ENCODE data around the gene GCSH. TPM values are rescaled to one million over a fixed set of nuclear protein-coding genes. Genes with fewer than 3 reads are reported as not detected.

The GCSH gene
- total RNA-seq, 2 experiments from 2014 or later: 21.0 to 25.3 TPM

- Mint-ChIP-seq H3K27ac (no peak within 1 kb of the TSS), H3K36me3 (ENCODE audit: low read depth) (no peaks in the 10 kb centered on the region), H3K9me3 (no peaks in the 10 kb centered on the region), H3K27me3 (peaks cover 2% of the 10 kb centered on the region), H3K4me3 (no peak within 1 kb of the TSS), H3K4me1 (ENCODE audit: low read depth) (peaks cover 3% of the 10 kb centered on the region)
- DNase-seq (peak; percentile 99), ATAC-seq (peak; percentile 85)
- no peak for TF ChIP-seq CTCF (IDR thresholded peaks at IDR 0.05)
- POLR2A ChIA-PET: interaction anchor here (0.7 to 2.6 kb wide), 7 partner anchors 11 to 237 kb away, joined by 3 to 10 read pairs (median 4); partner anchors contain the start of genes CENPN, CMC2 and GAN
- intact Hi-C loops (cut with micrococcal nuclease): loop anchor here (5.0 kb wide), 1 partner anchor 70 kb away; the partner anchor contains the start of genes CENPN and CMC2
- CTCF ChIA-PET: interaction anchor here (1.2 to 4.3 kb wide), 6 partner anchors 17 to 73 kb away, joined by 4 to 30 read pairs (median 6); partner anchors contain the start of genes ATMIN and CENPN
Measured at GRCh38 chr16:81077076-81077940, 18.9 kb downstream of the GCSH start, which contains the start of gene C16orf46. TSS of gene C16orf46 (minus strand) at chr16:81077238. CDS start at chr16:81063955, 13,283 bp downstream.

GRCh38 chr16:81076566-81077075 lies 19.6 kb downstream of the GCSH start:
- no peak overlapping the region for H3K4me3 Mint-ChIP-seq
- ChIA-PET POLR2A (interaction anchor here (0.7 to 2.6 kb wide), 7 partner anchors 18 to 1122 kb away, joined by 3 to 10 read pairs (median 3); partner anchors contain the start of genes CENPN, CMC2 and GAN), CTCF (interaction anchor here (1.2 to 4.3 kb wide), 5 partner anchors 18 to 72 kb away, joined by 4 to 30 read pairs (median 6); partner anchors contain the start of genes ATMIN and CENPN)
- H3K9me3 Mint-ChIP-seq: no peaks in the 10 kb centered on the region
- H3K4me1 Mint-ChIP-seq (ENCODE audit: low read depth): peaks cover 3% of the 10 kb centered on the region
- TF ChIP-seq CTCF (IDR thresholded peaks at IDR 0.05): no peak
- intact Hi-C loops (cut with micrococcal nuclease): loop anchor here (1.0 to 5.0 kb wide), 2 partner anchors 20 to 69 kb away; partner anchors contain the start of genes CENPN, CMC2 and GCSH
- peak; percentile 88 for ATAC-seq
- no peak overlapping the region for H3K27ac Mint-ChIP-seq
- peak; percentile 95 for DNase-seq
- H3K27me3 Mint-ChIP-seq: peaks cover 2% of the 10 kb centered on the region
- no peaks in the 10 kb centered on the region for H3K36me3 Mint-ChIP-seq (ENCODE audit: low read depth)

GRCh38 chr16:81073560-81074330 lies 22.4 kb downstream of the GCSH start:
- H3K27me3 Mint-ChIP-seq: peaks cover 2% of the 10 kb centered on the region
- no peak for TF ChIP-seq CTCF (IDR thresholded peaks at IDR 0.05)
- no peak overlapping the region for H3K27ac Mint-ChIP-seq
- DNase-seq: no peak
- intact Hi-C loops (cut with micrococcal nuclease): no loop called here
- H3K4me3 Mint-ChIP-seq: no peak overlapping the region
- H3K9me3 Mint-ChIP-seq: no peaks in the 10 kb centered on the region
- POLR2A ChIA-PET: interaction anchor here (0.8 kb wide), 1 partner anchor 38 kb away, joined by 3 read pairs; the partner anchor contains the start of gene ATMIN
- CTCF ChIA-PET: interaction anchor here (0.8 to 4.7 kb wide), 4 partner anchors 36 to 150 kb away, joined by 3 to 26 read pairs (median 4); partner anchors contain the start of gene ATMIN
- no peaks in the 10 kb centered on the region for H3K36me3 Mint-ChIP-seq (ENCODE audit: low read depth)
- ATAC-seq: no peak
- peaks cover 3% of the 10 kb centered on the region for H3K4me1 Mint-ChIP-seq (ENCODE audit: low read depth)

GRCh38 chr16:81071805-81072204 lies 24.4 kb downstream of the GCSH start:
- no peaks in the 10 kb centered on the region for H3K9me3 Mint-ChIP-seq
- H3K36me3 Mint-ChIP-seq (ENCODE audit: low read depth): no peaks in the 10 kb centered on the region
- ATAC-seq (no peak), DNase-seq (no peak)
- ChIA-PET POLR2A (no interaction called here), CTCF (interaction anchor here (1.8 to 4.7 kb wide), 2 partner anchors 37 to 652 kb away, joined by 5 to 26 read pairs; partner anchors contain the start of gene ATMIN)
- H3K4me3 Mint-ChIP-seq: no peak overlapping the region
- intact Hi-C loops (cut with micrococcal nuclease): no loop called here
- H3K4me1 Mint-ChIP-seq (ENCODE audit: low read depth): peaks cover 1% of the 10 kb centered on the region
- peaks cover 2% of the 10 kb centered on the region for H3K27me3 Mint-ChIP-seq
- H3K27ac Mint-ChIP-seq: no peak overlapping the region
- no peak for TF ChIP-seq CTCF (IDR thresholded peaks at IDR 0.05)
